Measurements from ENCODE around the gene CAPN2.

- TF ChIP-seq, protein P1, sequence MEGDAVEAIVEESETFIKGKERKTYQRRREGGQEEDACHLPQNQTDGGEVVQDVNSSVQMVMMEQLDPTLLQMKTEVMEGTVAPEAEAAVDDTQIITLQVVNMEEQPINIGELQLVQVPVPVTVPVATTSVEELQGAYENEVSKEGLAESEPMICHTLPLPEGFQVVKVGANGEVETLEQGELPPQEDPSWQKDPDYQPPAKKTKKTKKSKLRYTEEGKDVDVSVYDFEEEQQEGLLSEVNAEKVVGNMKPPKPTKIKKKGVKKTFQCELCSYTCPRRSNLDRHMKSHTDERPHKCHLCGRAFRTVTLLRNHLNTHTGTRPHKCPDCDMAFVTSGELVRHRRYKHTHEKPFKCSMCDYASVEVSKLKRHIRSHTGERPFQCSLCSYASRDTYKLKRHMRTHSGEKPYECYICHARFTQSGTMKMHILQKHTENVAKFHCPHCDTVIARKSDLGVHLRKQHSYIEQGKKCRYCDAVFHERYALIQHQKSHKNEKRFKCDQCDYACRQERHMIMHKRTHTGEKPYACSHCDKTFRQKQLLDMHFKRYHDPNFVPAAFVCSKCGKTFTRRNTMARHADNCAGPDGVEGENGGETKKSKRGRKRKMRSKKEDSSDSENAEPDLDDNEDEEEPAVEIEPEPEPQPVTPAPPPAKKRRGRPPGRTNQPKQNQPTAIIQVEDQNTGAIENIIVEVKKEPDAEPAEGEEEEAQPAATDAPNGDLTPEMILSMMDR (conservative IDR thresholded peaks at IDR 0.05): no peak
- no peak for TF ChIP-seq EZH2 (IDR thresholded peaks at IDR 0.05; ENCODE audit: low read depth)
Observed at GRCh38 chr1:223678841-223679240, 33.5 kb upstream of the CAPN2 start.
